HepG2 (cell line): ENCODE results near the gene G0S2. TPM values are rescaled to one million over a fixed set of nuclear protein-coding genes. Genes with fewer than 3 reads are reported as not detected.

ENCODE experiments used
- ATAC-seq: fragments of 200-7000 bp; cut with Tn5 transposase; 3 replicates; pipeline ENCODE4 v1.9.1; 2020; ENCODE audit warnings: mild to moderate bottlenecking, moderate library complexity
- BruUV-seq: library from RNA; stranded (reverse); fragments of 400-500 nt; replicated peaks from 2 replicates; lab custom pipeline; 2021; lab: Mats Ljungman, UMichigan
- CTCF ChIA-PET: fragments of 300-600 bp; formaldehyde crosslinking; extraction: SDS; loops from one replicate; lab custom pipeline; 2021; ENCODE audit warnings: low total read pairs, inconsistent platforms, low intra/inter-chr PET ratio; lab: Yijun Ruan, JAX
- POLR2A ChIA-PET: fragments of 350-600 bp; sonication (Branson Sonifier 250); formaldehyde crosslinking; loops from one replicate; lab custom pipeline; 2020; ENCODE audit warnings: antibody characterized with exemption, inconsistent platforms; lab: Yijun Ruan, JAX
- DNase-seq: peaks from one replicate; pipeline ENCODE4 v3.0.0-alpha.2; 2015; ENCODE audit warnings: low spot score
- FAIRE-seq: peaks from 3 replicates; lab custom pipeline; 2011; peaks lifted over from hg19 to GRCh38; lab: Jason Lieb, UNC
- H2AFZ ChIP-seq: one replicate; pipeline ENCODE4 v1.6.1; 2011; ENCODE audit warnings: low read length, inconsistent platforms
- H3K27ac ChIP-seq: fragments of 300-600 bp; 3 replicates; pipeline ENCODE4 v1.8.0; 2011; ENCODE audit warnings: mixed run types, mild to moderate bottlenecking, mixed read lengths, low read length, inconsistent platforms; ENCODE audit not compliant: insufficient read depth; ENCODE audit errors: extremely low read length
- H3K27me3 ChIP-seq, 2 experiments: fragments of 200-600 bp in 1 of 2; 2 replicates in 1 of 2; 3 replicates in 1 of 2; pipeline versions ENCODE4 v1.6.0 to v1.8.0; 2011; ENCODE audit warnings: low read length in 2 of 2, mild to moderate bottlenecking in 2 of 2, moderate library complexity in 2 of 2, inconsistent platforms in 1 of 2; ENCODE audit not compliant: insufficient read depth in 2 of 2, control insufficient read depth in 1 of 2
- H3K36me3 ChIP-seq, 2 experiments: fragments of 200-600 bp in 1 of 2; replicated peaks in 1 of 2; 2 replicates in 1 of 2; 3 replicates in 1 of 2; pipeline versions ENCODE4 v1.5.1 to v1.8.0; 2011; ENCODE audit warnings: low read length in 2 of 2, inconsistent platforms in 1 of 2; ENCODE audit not compliant: insufficient read depth in 2 of 2, control insufficient read depth in 1 of 2
- H3K4me1 ChIP-seq: 2 replicates; pipeline ENCODE4 v1.5.1; 2012; ENCODE audit warnings: low read length, inconsistent platforms; ENCODE audit not compliant: insufficient read depth
- H3K4me2 ChIP-seq: 2 replicates; pipeline ENCODE4 v1.6.0; 2011; ENCODE audit warnings: low read depth, low read length, inconsistent platforms
- H3K4me3 ChIP-seq, 3 experiments: fragments of 200-600 bp in 1 of 3; sonication (generic), shearing (Covaris generic) in 1 of 3; replicated peaks in 1 of 3; 2 replicates each; pipeline ENCODE4 v1.5.1; 2011 to 2016; ENCODE audit warnings: low read length in 3 of 3, inconsistent platforms in 2 of 3, low read depth in 2 of 3, mild to moderate bottlenecking in 2 of 3, control low read depth in 1 of 3, mixed read lengths in 1 of 3; ENCODE audit not compliant: insufficient read depth in 1 of 3
- H3K79me2 ChIP-seq: one replicate; pipeline ENCODE4 v1.6.1; 2011; ENCODE audit warnings: low read length, inconsistent platforms; ENCODE audit not compliant: insufficient read depth
- H3K9ac ChIP-seq: 2 replicates; pipeline ENCODE4 v1.6.0; 2011; ENCODE audit warnings: mild to moderate bottlenecking, low read depth, low read length, inconsistent platforms; ENCODE audit not compliant: insufficient read depth
- H3K9me3 ChIP-seq: 2 replicates; pipeline ENCODE4 v1.5.1; 2012; ENCODE audit warnings: mild to moderate bottlenecking, low read length
- H4K20me1 ChIP-seq: 2 replicates; pipeline ENCODE4 v1.6.0; 2011; ENCODE audit warnings: inconsistent platforms, mild to moderate bottlenecking, low read length, moderate library complexity; ENCODE audit not compliant: insufficient read depth
- AHR ChIP-seq: IDR thresholded peaks from 2 replicates; pipeline ENCODE4 v1.6.1; 2018; ENCODE audit warnings: missing genetic modification reagents, missing compliant biosample characterization
- PTBP1 ChIP-seq: fragments of 200-400 bp; formaldehyde crosslinking; IDR thresholded peaks from 2 replicates; pipeline ENCODE4 v1.6.1; 2018; ENCODE audit warnings: low read length, low read depth; ENCODE audit not compliant: poor library complexity, severe bottlenecking
- SIN3A ChIP-seq: IDR thresholded peaks from 2 replicates; pipeline ENCODE4 v1.6.1; 2011; ENCODE audit warnings: low read depth, mild to moderate bottlenecking, control low read depth, low read length, borderline replicate concordance
- TIGD3 ChIP-seq: sonication (generic); formaldehyde crosslinking; IDR thresholded peaks from 2 replicates; pipeline ENCODE4 v1.5.1; 2020; ENCODE audit warnings: mild to moderate bottlenecking, missing genetic modification reagents, borderline replicate concordance
- ZNF354B ChIP-seq: sonication (generic); formaldehyde crosslinking; IDR thresholded peaks from 2 replicates; pipeline ENCODE4 v1.8.0; 2022; ENCODE audit warnings: mild to moderate bottlenecking, missing genetic modification reagents
- WGBS: methylation state at CpG from one replicate; pipeline ENCODE4 v1.1.6; 2017; ENCODE audit warnings: low lambda C conversion rate; 5-methylcytosine and 5-hydroxymethylcytosine counted together
- in situ Hi-C: cut with HindIII; loops from 2 replicates; pipeline ENCODE4 v1.10.0; 2017; ENCODE audit warnings: low pct_unique_long_range_greater_than_20kb; ENCODE audit not compliant: extremely low pct_ligation_motif_present
- intact Hi-C: fragments of 100-400 bp; cut with micrococcal nuclease; formaldehyde crosslinking; loops from one replicate; pipeline ENCODE4 v1.10.0; 2022; ENCODE audit not compliant: unreplicated experiment
- polyA plus RNA-seq, 8 experiments: library from polyadenylated mRNA; depleted of rRNA in 3 of 8; stranded (reverse) in 7 of 8; unstranded in 1 of 8; fragments of >200 nt; fragmentation: Illumina TruSeq in 4 of 8; extraction: Trizol in 4 of 8; gene quantifications; 2 replicates each; pipeline versions ENCODE4 v1.2.1 to v1.2.3, GENCODE V29; 2011 to 2016; ENCODE audit warnings: low read depth in 4 of 8, missing spikeins in 1 of 8, mixed read lengths in 1 of 8; ENCODE audit not compliant: insufficient read depth in 1 of 8
- total RNA-seq, 5 experiments: library from RNA; depleted of rRNA; stranded (reverse); fragments of >200 nt; fragmentation: Illumina TruSeq; extraction: Trizol; gene quantifications; 2 replicates each; pipeline ENCODE4 v1.2.3, GENCODE V29; 2016; ENCODE audit warnings: low read depth in 1 of 5
- TF ChIP-seq, protein P1 (sequence below): sonication (generic); formaldehyde crosslinking; conservative IDR thresholded peaks from 2 replicates; pipeline ENCODE4 v1.5.0; 2020; ENCODE audit warnings: missing genetic modification reagents

Gene G0S2
- total and polyA plus RNA-seq, 2 of the 13 experiments (the other 11 are each of a cell fraction or from before 2014, with no cell fraction given) = not detected

- intact Hi-C loops (no loop called here), in situ Hi-C loops (loop anchor here (25.0 kb wide), 1 partner anchor 612 kb away; no protein-coding TSS in a partner anchor)
- Histone ChIP-seq H3K36me3 (no peaks in the 10 kb centered on the region), H3K4me1 (no peaks in the 10 kb centered on the region), H3K79me2 (no peaks in the 10 kb centered on the region), H3K4me2 (no peak overlapping the region), H3K27ac (no peak overlapping the region), H2AFZ (no peak overlapping the region), H3K4me3 (no peak overlapping the region), H4K20me1 (no peaks in the 10 kb centered on the region), H3K9ac (no peak overlapping the region), H3K27me3 (no peaks in the 10 kb centered on the region), H3K9me3 (no peaks in the 10 kb centered on the region)
- CTCF ChIA-PET = no interaction called here
- FAIRE-seq (no peak), ATAC-seq (no peak), DNase-seq (no peak)
- POLR2A ChIA-PET = no interaction called here
- BruUV-seq = no TSS peak
- WGBS = 2% methylated on average over 3 of the region's 3 CpGs
- TF ChIP-seq SIN3A (no peak), AHR (CRISPR knock-in tag) (no peak), TIGD3 (no peak), PTBP1 (no peak), ZNF354B (no peak)
- TF ChIP-seq, protein P1, sequence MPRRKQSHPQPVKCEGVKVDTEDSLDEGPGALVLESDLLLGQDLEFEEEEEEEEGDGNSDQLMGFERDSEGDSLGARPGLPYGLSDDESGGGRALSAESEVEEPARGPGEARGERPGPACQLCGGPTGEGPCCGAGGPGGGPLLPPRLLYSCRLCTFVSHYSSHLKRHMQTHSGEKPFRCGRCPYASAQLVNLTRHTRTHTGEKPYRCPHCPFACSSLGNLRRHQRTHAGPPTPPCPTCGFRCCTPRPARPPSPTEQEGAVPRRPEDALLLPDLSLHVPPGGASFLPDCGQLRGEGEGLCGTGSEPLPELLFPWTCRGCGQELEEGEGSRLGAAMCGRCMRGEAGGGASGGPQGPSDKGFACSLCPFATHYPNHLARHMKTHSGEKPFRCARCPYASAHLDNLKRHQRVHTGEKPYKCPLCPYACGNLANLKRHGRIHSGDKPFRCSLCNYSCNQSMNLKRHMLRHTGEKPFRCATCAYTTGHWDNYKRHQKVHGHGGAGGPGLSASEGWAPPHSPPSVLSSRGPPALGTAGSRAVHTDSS (CRISPR knock-in tag) = no peak
Observed at GRCh38 chr1:209723756-209724693, 48.8 kb downstream of the G0S2 start.

Other genes starting within 250 kb of the G0S2 start
- gene CAMK1G, start 91.7 kb upstream of the G0S2 start, total RNA-seq (2016; rRNA removed; fragmentation: Illumina TruSeq; extraction: Trizol) = not detected in 2 replicates
- not detected in 2 replicates for gene CAMK1G, start 91.7 kb upstream of the G0S2 start, polyA plus RNA-seq (2011; rRNA removed)
- 0.10 and 0.24 TPM in 2 replicates for gene LAMB3, start 23.0 kb upstream of the G0S2 start, total RNA-seq (2016; rRNA removed; fragmentation: Illumina TruSeq; extraction: Trizol)
- 0.18 TPM in 2 replicates for gene LAMB3, start 23.0 kb upstream of the G0S2 start, polyA plus RNA-seq (2011; rRNA removed)
- gene HSD11B1, start 29.4 kb downstream of the G0S2 start, total RNA-seq (2016; rRNA removed; fragmentation: Illumina TruSeq; extraction: Trizol) = not detected in 2 replicates
- not detected in 2 replicates for gene HSD11B1, start 29.4 kb downstream of the G0S2 start, polyA plus RNA-seq (2011; rRNA removed)
- gene TRAF3IP3, start 80.6 kb downstream of the G0S2 start, total RNA-seq (2016; rRNA removed; fragmentation: Illumina TruSeq; extraction: Trizol) = not detected in 2 replicates
- not detected in 2 replicates for gene TRAF3IP3, start 80.6 kb downstream of the G0S2 start, polyA plus RNA-seq (2011; rRNA removed)
- gene C1orf74, start 109.1 kb downstream of the G0S2 start, total RNA-seq (2016; rRNA removed; fragmentation: Illumina TruSeq; extraction: Trizol) = 0.71 and 0.98 TPM in 2 replicates
- 0.33 and 0.40 TPM in 2 replicates for gene C1orf74, start 109.1 kb downstream of the G0S2 start, polyA plus RNA-seq (2011; rRNA removed)
- 0.02 TPM in 1 of 2 replicates, not detected in the other for gene IRF6, start 130.7 kb downstream of the G0S2 start, total RNA-seq (2016; rRNA removed; fragmentation: Illumina TruSeq; extraction: Trizol)
- 0.05 TPM in 1 of 2 replicates, not detected in the other for gene IRF6, start 130.7 kb downstream of the G0S2 start, polyA plus RNA-seq (2011; rRNA removed)
- gene UTP25, start 152.6 kb downstream of the G0S2 start, total RNA-seq (2016; rRNA removed; fragmentation: Illumina TruSeq; extraction: Trizol) = 5.7 and 6.6 TPM in 2 replicates
- gene UTP25, start 152.6 kb downstream of the G0S2 start, polyA plus RNA-seq (2011; rRNA removed) = 4.4 and 4.8 TPM in 2 replicates